GM12878 (cell line): ENCODE measurements around the gene CHST15. TPM values are rescaled to one million over a fixed set of nuclear protein-coding genes. Genes with fewer than 3 reads are reported as not detected.

Experiments
- ATAC-seq: fragments of 200-7000 bp; cut with Tn5 transposase; 3 replicates; pipeline ENCODE4 v1.9.1; 2020; ENCODE audit warnings: mild to moderate bottlenecking, moderate library complexity
- BruUV-seq: library from RNA; stranded (reverse); fragments of 400-500 nt; replicated peaks from 2 replicates; lab custom pipeline; 2021; lab: Mats Ljungman, UMichigan
- CTCF ChIA-PET: fragments of 300-600 bp; sonication (Branson Sonifier 250); formaldehyde crosslinking; extraction: SDS; loops from one replicate; lab custom pipeline; 2021; ENCODE audit warnings: inconsistent platforms; lab: Yijun Ruan, JAX
- POLR2A ChIA-PET: fragments of 350-600 bp; formaldehyde crosslinking; extraction: SDS; loops from one replicate; lab custom pipeline; 2021; ENCODE audit warnings: inconsistent platforms; lab: Charles Lee
- RAD21 ChIA-PET: fragments of 300-600 bp; sonication (Branson Sonifier 250); formaldehyde crosslinking; loops from one replicate; lab custom pipeline; 2023; ENCODE audit warnings: antibody characterized with exemption; ENCODE audit not compliant: unreplicated experiment; lab: Charles Lee
- SMC1A ChIA-PET: fragments of 300-600 bp; sonication (Branson Sonifier 250); formaldehyde crosslinking; loops from one replicate; lab custom pipeline; 2023; ENCODE audit not compliant: unreplicated experiment, uncharacterized antibody; lab: Charles Lee
- DNase-seq: peaks from one replicate; pipeline ENCODE4 v3.0.0-alpha.2; 2011; ENCODE audit warnings: low read depth, low spot score
- FAIRE-seq: peaks from 3 replicates; lab custom pipeline; 2011; peaks lifted over from hg19 to GRCh38; lab: Jason Lieb, UNC
- H2AFZ ChIP-seq: 2 replicates; pipeline ENCODE4 v1.6.0; 2011; ENCODE audit warnings: low read depth, low read length, control low read depth; ENCODE audit not compliant: control insufficient read depth
- H3K27ac ChIP-seq: 2 replicates; pipeline ENCODE4 v1.5.1; 2011; ENCODE audit warnings: control low read depth; ENCODE audit not compliant: control insufficient read depth, insufficient read depth
- H3K27me3 ChIP-seq, 2 experiments: replicated peaks in 1 of 2; 2 replicates each; pipeline versions ENCODE4 v1.6.0 to v1.6.1; 2011; ENCODE audit warnings: low read length in 1 of 2; ENCODE audit not compliant: control insufficient read depth in 2 of 2, insufficient read depth in 2 of 2
- H3K36me3 ChIP-seq, 2 experiments: 2 replicates each; pipeline ENCODE4 v1.5.1; 2011; ENCODE audit warnings: low read length in 1 of 2; ENCODE audit not compliant: control insufficient read depth in 2 of 2, insufficient read depth in 2 of 2
- H3K4me1 ChIP-seq: 2 replicates; pipeline ENCODE4 v1.6.1; 2011; ENCODE audit warnings: mild to moderate bottlenecking, low read length, moderate library complexity, mixed read lengths; ENCODE audit not compliant: control insufficient read depth, insufficient read depth
- H3K4me2 ChIP-seq: 2 replicates; pipeline ENCODE4 v1.6.0; 2011; ENCODE audit warnings: control low read depth; ENCODE audit not compliant: control insufficient read depth, insufficient read depth
- H3K4me3 ChIP-seq: fragments of 200-600 bp; sonication (generic); 2 replicates; pipeline ENCODE4 v1.5.1; 2016
- H3K79me2 ChIP-seq: 2 replicates; pipeline ENCODE4 v1.6.0; 2011; ENCODE audit warnings: low read length; ENCODE audit not compliant: control insufficient read depth, insufficient read depth
- H3K9ac ChIP-seq: 2 replicates; pipeline ENCODE4 v1.8.0; 2011; ENCODE audit warnings: low read length, control low read depth, mixed read lengths; ENCODE audit not compliant: control insufficient read depth, insufficient read depth
- H3K9me3 ChIP-seq: replicated peaks from 3 replicates; pipeline ENCODE4 v1.5.1; 2011; ENCODE audit warnings: mild to moderate bottlenecking, low read length; ENCODE audit not compliant: control insufficient read depth, insufficient read depth
- H4K20me1 ChIP-seq: 2 replicates; pipeline ENCODE4 v1.6.0; 2011; ENCODE audit not compliant: control insufficient read depth, insufficient read depth
- CBX5 ChIP-seq: sonication (generic); IDR thresholded peaks from 2 replicates; pipeline ENCODE4 v1.6.1; 2016; ENCODE audit warnings: low read depth, moderate library complexity, mild to moderate bottlenecking, inconsistent platforms
- EED ChIP-seq: sonication (generic); IDR thresholded peaks from 2 replicates; pipeline ENCODE4 v1.6.1; 2016; ENCODE audit warnings: antibody characterized with exemption, low read depth
- EP300 ChIP-seq, 2 experiments: fragments of 150-350 bp in 1 of 2; IDR thresholded peaks; 2 replicates each; pipeline ENCODE4 v1.6.1; 2011 to 2012; ENCODE audit warnings: low read depth in 2 of 2, low read length in 2 of 2, borderline replicate concordance in 1 of 2, improper control_type of control experiment in 1 of 2, inconsistent platforms in 1 of 2; ENCODE audit not compliant: control insufficient read depth in 1 of 2
- ETV6 ChIP-seq, 2 experiments: fragments of 450-650 bp in 1 of 2; IDR thresholded peaks in 1 of 2; conservative IDR thresholded peaks in 1 of 2; 2 replicates each; pipeline ENCODE4 v1.6.1; 2014; ENCODE audit warnings: antibody characterized with exemption in 1 of 2, borderline replicate concordance in 1 of 2, low read depth in 1 of 2, mild to moderate bottlenecking in 1 of 2, moderate library complexity in 1 of 2
- EZH2 ChIP-seq: IDR thresholded peaks from 2 replicates; pipeline ENCODE4 v1.6.1; 2012; ENCODE audit warnings: low read depth, mild to moderate bottlenecking, control low read depth, inconsistent platforms, low read length, borderline replicate concordance; ENCODE audit not compliant: control insufficient read depth
- GABPA ChIP-seq: IDR thresholded peaks from 2 replicates; pipeline ENCODE4 v1.6.1; 2014; ENCODE audit warnings: antibody characterized with exemption, low read depth, mild to moderate bottlenecking, inconsistent platforms
- HDAC2 ChIP-seq: fragments of 200-600 bp; sonication (generic); IDR thresholded peaks from 2 replicates; pipeline ENCODE4 v1.6.1; 2017
- IKZF1 ChIP-seq: fragments of 450-650 bp; conservative IDR thresholded peaks from 2 replicates; pipeline ENCODE4 v1.6.1; 2017; ENCODE audit warnings: antibody characterized with exemption, mild to moderate bottlenecking
- IRF3 ChIP-seq: fragments of 450-650 bp; IDR thresholded peaks from 2 replicates; pipeline ENCODE4 v1.6.1; 2014; ENCODE audit warnings: mild to moderate bottlenecking
- IRF4 ChIP-seq: IDR thresholded peaks from 2 replicates; pipeline ENCODE4 v1.6.1; 2011; ENCODE audit warnings: low read depth, low read length
- JUNB ChIP-seq: IDR thresholded peaks from 2 replicates; pipeline ENCODE4 v1.6.1; 2016; ENCODE audit warnings: antibody characterized with exemption, mild to moderate bottlenecking
- MEF2A ChIP-seq: IDR thresholded peaks from 2 replicates; pipeline ENCODE4 v1.6.1; 2011; ENCODE audit warnings: low read depth, mild to moderate bottlenecking, low read length, moderate library complexity; ENCODE audit not compliant: insufficient read depth
- NFXL1 ChIP-seq: fragments of 450-650 bp; IDR thresholded peaks from 2 replicates; pipeline ENCODE4 v1.6.1; 2017; ENCODE audit warnings: antibody characterized with exemption, mild to moderate bottlenecking, borderline replicate concordance
- RCOR1 ChIP-seq: conservative IDR thresholded peaks from 2 replicates; pipeline ENCODE4 v1.6.1; 2012; ENCODE audit warnings: low read depth, low read length, improper control_type of control experiment
- RUNX3 ChIP-seq: IDR thresholded peaks from 2 replicates; pipeline ENCODE4 v1.6.1; 2012; ENCODE audit warnings: low read length, inconsistent platforms
- SIN3A ChIP-seq: IDR thresholded peaks from 2 replicates; pipeline ENCODE4 v1.6.1; 2012; ENCODE audit warnings: low read depth, low read length, improper control_type of control experiment
- ZNF217 ChIP-seq: fragments of 450-650 bp; IDR thresholded peaks from 2 replicates; pipeline ENCODE4 v1.6.1; 2017; ENCODE audit warnings: antibody characterized with exemption, mild to moderate bottlenecking
- ZSCAN29 ChIP-seq: fragments of 450-650 bp; IDR thresholded peaks from 2 replicates; pipeline ENCODE4 v1.6.1; 2017; ENCODE audit warnings: mild to moderate bottlenecking, moderate library complexity
- ZZZ3 ChIP-seq: IDR thresholded peaks from 2 replicates; pipeline ENCODE4 v1.6.1; 2011; ENCODE audit warnings: low read depth; ENCODE audit not compliant: control insufficient read depth, insufficient read length
- WGBS: methylation state at CpG from one replicate; pipeline ENCODE4 v1.1.6; 2016; ENCODE audit warnings: low lambda C conversion rate; ENCODE audit not compliant: insufficient replicate concordance, insufficient coverage; ENCODE audit errors: missing lambda C conversion rate; 5-methylcytosine and 5-hydroxymethylcytosine counted together
- in situ Hi-C: fragments of 300-500 bp; cut with MboI; formaldehyde crosslinking; loops from 9 replicates; pipeline ENCODE4 v1.14.3; 2018; ENCODE audit warnings: mixed read lengths
- intact Hi-C: fragments of 100-400 bp; cut with micrococcal nuclease; formaldehyde crosslinking; loops from one replicate; pipeline ENCODE4 v1.14.2; 2022; ENCODE audit not compliant: unreplicated experiment
- polyA plus RNA-seq, 11 experiments: library from polyadenylated mRNA; depleted of rRNA in 4 of 11; unstranded in 6 of 11; stranded (reverse) in 5 of 11; fragments of >200 nt; fragmentation: Nextera tagmentation in 4 of 11; fragmentation: Illumina TruSeq in 1 of 11; extraction: Ambion mirVana in 4 of 11; extraction: Trizol in 1 of 11; gene quantifications; 1 replicate in 1 of 11; 2 replicates in 10 of 11; pipeline versions ENCODE4 v1.2.1 to v1.2.3, GENCODE V29; 2011 to 2016; ENCODE audit warnings: inconsistent platforms in 2 of 11, missing spikeins in 2 of 11, low read depth in 1 of 11
- total RNA-seq, 4 experiments: library from RNA; depleted of rRNA in 3 of 4; stranded (reverse); fragments of >200 nt in 3 of 4; fragmentation: Illumina TruSeq in 1 of 4; extraction: Trizol in 1 of 4; gene quantifications; 2 replicates each; pipeline versions ENCODE4 v1.2.1 to v1.2.3, GENCODE V29; 2013 to 2021
- TF ChIP-seq, protein P1 (sequence below), 3 experiments: IDR thresholded peaks in 2 of 3; conservative IDR thresholded peaks in 1 of 3; 2 replicates each; pipeline ENCODE4 v1.5.1; 2011; ENCODE audit warnings: low read depth in 3 of 3, low read length in 3 of 3, mild to moderate bottlenecking in 3 of 3, control low read depth in 2 of 3, moderate library complexity in 2 of 3, inconsistent platforms in 1 of 3, mixed read lengths in 1 of 3; ENCODE audit not compliant: control insufficient read depth in 2 of 3, insufficient read depth in 1 of 3; ENCODE audit errors: extremely low read depth in 1 of 3

The CHST15 gene
- total and polyA plus RNA-seq, 10 of the 15 experiments (the other 5 are each of a cell fraction or from before 2014, with no cell fraction given) = 0.02 to 0.53 (median 0.05) TPM; not detected in 1

DNA sequence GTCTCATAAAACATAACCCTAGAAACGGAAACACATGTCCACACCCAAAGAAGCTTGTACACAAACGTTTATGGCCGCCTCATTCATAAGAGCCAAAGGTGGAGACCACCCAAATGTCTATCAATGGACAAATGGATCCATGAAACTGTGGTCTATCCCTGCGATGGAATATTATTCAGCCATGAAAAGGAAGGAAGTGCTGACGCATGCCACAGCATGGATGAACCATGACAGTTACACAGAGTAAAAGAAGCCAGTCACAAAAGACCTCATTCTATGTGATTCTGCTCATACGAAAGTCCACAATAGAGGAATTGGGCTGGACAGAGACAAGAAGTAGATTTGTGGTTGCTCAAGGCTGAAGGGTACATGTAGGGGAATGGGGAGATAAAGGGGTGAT is 10.8 kb downstream of the CHST15 start:
- RAD21 ChIA-PET = no interaction called here
- DNase-seq (no peak), ATAC-seq (no peak), FAIRE-seq (no peak)
- WGBS = 59% methylated on average over 6 of the region's 6 CpGs
- in situ Hi-C loops = no loop called here
- H3K4me2 ChIP-seq = no peak overlapping the region
- no TSS peak for BruUV-seq
- no peaks in the 10 kb centered on the region; the same call in 2 of the 3 replicates for H3K9me3 ChIP-seq
- H2AFZ ChIP-seq = no peak overlapping the region
- POLR2A ChIA-PET = no interaction called here
- peaks cover 1 to 6% of the 10 kb centered on the region in 2 experiments; a peak in 3 of 4 replicates for H3K27me3 ChIP-seq
- no peaks in the 10 kb centered on the region for H3K79me2 ChIP-seq
- no peak overlapping the region for H3K9ac ChIP-seq
- CTCF ChIA-PET = interaction anchor here (1.4 kb wide), 1 partner anchor 110 kb away, joined by 5 read pairs; no protein-coding TSS in a partner anchor
- TF ChIP-seq IRF3 = no peak
- TF ChIP-seq ZSCAN29 = no peak
- TF ChIP-seq JUNB = no peak
- TF ChIP-seq, protein P1, sequence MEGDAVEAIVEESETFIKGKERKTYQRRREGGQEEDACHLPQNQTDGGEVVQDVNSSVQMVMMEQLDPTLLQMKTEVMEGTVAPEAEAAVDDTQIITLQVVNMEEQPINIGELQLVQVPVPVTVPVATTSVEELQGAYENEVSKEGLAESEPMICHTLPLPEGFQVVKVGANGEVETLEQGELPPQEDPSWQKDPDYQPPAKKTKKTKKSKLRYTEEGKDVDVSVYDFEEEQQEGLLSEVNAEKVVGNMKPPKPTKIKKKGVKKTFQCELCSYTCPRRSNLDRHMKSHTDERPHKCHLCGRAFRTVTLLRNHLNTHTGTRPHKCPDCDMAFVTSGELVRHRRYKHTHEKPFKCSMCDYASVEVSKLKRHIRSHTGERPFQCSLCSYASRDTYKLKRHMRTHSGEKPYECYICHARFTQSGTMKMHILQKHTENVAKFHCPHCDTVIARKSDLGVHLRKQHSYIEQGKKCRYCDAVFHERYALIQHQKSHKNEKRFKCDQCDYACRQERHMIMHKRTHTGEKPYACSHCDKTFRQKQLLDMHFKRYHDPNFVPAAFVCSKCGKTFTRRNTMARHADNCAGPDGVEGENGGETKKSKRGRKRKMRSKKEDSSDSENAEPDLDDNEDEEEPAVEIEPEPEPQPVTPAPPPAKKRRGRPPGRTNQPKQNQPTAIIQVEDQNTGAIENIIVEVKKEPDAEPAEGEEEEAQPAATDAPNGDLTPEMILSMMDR (IDR thresholded peaks at IDR 0.05 in 2 of 3, conservative IDR thresholded peaks at IDR 0.05 in 1 of 3; ENCODE audit: control insufficient read depth in 2 of 3, extremely low read depth in 1 of 3, insufficient read depth in 1 of 3, low read depth in 3 of 3, low read length in 3 of 3) = no peak
- no peak for TF ChIP-seq NFXL1
- TF ChIP-seq SIN3A = no peak
- no peak for TF ChIP-seq GABPA
- TF ChIP-seq CBX5 = no peak
- TF ChIP-seq RCOR1 = no peak
- no peak for TF ChIP-seq EED
- no peak for TF ChIP-seq ZNF217
- TF ChIP-seq ZZZ3 = no peak
- no peak for TF ChIP-seq ETV6 (conservative IDR thresholded peaks at IDR 0.05 in 1 of 2, IDR thresholded peaks at IDR 0.05 in 1 of 2; ENCODE audit: borderline replicate concordance in 1 of 2, low read depth in 1 of 2)
- TF ChIP-seq HDAC2 = no peak
- no peak for TF ChIP-seq EP300 (IDR thresholded peaks at IDR 0.05; ENCODE audit: borderline replicate concordance in 1 of 2, control insufficient read depth in 1 of 2, low read depth in 2 of 2, low read length in 2 of 2)
- TF ChIP-seq IKZF1 = no peak
- TF ChIP-seq EZH2 = no peak
- no peak for TF ChIP-seq RUNX3
- no peak for TF ChIP-seq MEF2A
- TF ChIP-seq IRF4 = no peak
- TF ChIP-seq, all 136 proteins: peak for 0
- no peak overlapping the region for H3K27ac ChIP-seq
- SMC1A ChIA-PET = interaction anchor here (1.3 kb wide), 1 partner anchor 85 kb away, joined by 3 read pairs; no protein-coding TSS in a partner anchor
- no peaks in the 10 kb centered on the region for H3K4me1 ChIP-seq
- no peak overlapping the region for H3K4me3 ChIP-seq
- H3K36me3 ChIP-seq = no peaks in the 10 kb centered on the region
- H4K20me1 ChIP-seq = no peaks in the 10 kb centered on the region
- intact Hi-C loops = loop anchor here (5.0 kb wide), 1 partner anchor 85 kb away; no protein-coding TSS in a partner anchor
